HG02678 (cell line): ENCODE results near the gene BDH2.

ENCODE experiments used
- ATAC-seq: cut with Tn5 transposase; IDR thresholded peaks from one replicate; pipeline ENCODE4 v1.9.1; 2021; ENCODE audit warnings: mild to moderate bottlenecking, moderate library complexity; ENCODE audit not compliant: unreplicated experiment

The BDH2 gene

DNA sequence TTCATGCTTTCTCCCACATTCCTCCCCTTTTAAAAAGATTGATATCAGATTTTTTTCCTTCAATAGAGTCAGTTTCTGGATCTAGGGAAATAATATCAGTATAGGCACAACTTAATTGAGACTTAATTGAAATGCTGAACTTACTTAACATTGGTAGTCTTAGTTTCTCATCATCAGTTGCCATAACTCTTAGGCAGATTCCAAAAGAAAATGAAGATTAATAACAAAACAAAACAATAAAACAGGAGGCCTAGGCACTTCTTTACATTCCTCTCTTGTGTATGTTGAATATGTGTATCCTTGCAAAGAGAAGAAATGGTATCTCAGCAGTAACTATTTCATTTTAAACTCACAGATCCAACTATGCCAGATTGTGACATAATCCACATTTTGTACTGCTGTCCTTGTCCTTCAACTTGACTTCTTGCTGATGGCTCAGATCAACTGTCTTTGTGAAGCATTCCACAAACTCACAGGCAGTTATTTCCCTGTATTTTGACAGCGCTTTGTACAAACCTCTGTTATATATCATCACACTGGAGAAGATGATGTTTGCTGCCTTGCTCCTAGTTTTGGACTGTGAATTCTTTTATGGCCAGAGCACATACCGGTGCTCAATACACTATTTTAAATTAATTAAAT, 14.0 kb downstream of the BDH2 start:
- no peak for ATAC-seq

GRCh38 chr4:103079621-103080020, 20.0 kb downstream of the BDH2 start:
- no peak for ATAC-seq

DNA sequence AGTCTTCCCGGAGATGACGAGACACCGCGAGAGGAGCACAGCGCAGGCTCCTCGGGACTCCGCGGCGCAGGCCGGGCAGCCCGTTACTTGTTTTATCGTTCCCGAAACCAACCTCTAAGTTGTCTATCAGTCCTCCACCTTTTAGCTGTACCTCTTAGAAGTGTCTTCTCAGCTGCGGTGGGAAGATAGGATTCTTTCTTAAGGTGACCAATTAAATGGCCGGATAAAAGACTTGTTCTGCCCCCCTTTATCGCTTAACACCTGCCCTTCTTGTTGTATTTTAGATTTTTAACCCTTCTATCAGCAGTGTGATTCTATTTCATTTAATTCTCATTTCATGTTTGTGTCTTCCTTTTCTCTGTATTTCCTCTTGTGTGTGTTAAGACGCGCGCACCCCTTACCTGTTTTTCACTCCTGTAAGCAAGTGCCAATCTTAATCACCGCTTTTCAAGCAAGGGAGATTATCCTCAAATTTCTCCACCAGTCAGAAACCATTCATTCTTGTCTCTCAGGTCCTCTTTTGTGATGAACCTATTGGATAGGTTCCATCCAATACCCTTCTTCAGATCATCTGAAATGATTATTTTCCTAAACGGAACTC, 22.8 kb downstream of the BDH2 start, which contains the start of gene SLC9B2:
Gene SLC9B2, minus strand, starts transcription at position 15 of the 601 bp plus-strand sequence. CDS start 9,211 bp downstream, outside the sequence.
- peak; percentile 57 for ATAC-seq

GRCh38 chr4:103075894-103076746, 23.5 kb downstream of the BDH2 start:
- ATAC-seq = peak; percentile 59

GRCh38 chr4:103075435-103075893, 24.2 kb downstream of the BDH2 start:
- no peak for ATAC-seq

- peak; percentile 31 for ATAC-seq
These were observed 24.7 kb downstream of the BDH2 start for GRCh38 chr4:103074744-103075434.

DNA sequence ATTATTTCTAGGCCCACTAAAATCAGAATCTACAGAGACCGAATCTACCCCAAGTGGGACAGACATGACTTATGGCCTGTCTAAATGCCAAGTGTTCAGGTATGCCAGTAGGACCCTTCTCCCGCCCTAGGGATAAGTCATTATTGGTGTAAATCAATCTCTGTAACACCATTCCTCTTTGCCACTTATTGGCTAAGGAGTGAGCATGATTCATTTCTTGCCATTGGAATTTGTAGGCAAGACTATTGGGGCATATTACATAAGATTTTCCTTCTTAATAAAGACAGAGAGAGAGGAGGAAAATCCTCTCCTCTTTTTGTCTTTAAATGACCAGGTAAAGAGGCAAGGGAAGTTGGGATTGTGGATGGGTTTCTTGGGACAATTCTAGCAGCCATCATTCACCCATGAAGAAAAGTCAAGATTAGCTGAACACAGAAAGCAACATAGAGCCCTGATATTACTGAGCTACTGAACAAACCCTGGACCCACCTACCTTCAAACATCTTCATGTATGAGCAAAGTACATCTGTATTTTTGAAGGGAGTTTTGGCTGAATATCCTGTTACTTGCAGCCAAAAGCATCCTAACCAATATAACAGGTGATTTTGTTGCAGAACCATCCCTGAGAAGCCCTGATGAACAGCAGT, 25.7 kb downstream of the BDH2 start:
- ATAC-seq = no peak

GRCh38 chr4:103067841-103068547, 31.6 kb downstream of the BDH2 start:
- ATAC-seq = no peak

DNA sequence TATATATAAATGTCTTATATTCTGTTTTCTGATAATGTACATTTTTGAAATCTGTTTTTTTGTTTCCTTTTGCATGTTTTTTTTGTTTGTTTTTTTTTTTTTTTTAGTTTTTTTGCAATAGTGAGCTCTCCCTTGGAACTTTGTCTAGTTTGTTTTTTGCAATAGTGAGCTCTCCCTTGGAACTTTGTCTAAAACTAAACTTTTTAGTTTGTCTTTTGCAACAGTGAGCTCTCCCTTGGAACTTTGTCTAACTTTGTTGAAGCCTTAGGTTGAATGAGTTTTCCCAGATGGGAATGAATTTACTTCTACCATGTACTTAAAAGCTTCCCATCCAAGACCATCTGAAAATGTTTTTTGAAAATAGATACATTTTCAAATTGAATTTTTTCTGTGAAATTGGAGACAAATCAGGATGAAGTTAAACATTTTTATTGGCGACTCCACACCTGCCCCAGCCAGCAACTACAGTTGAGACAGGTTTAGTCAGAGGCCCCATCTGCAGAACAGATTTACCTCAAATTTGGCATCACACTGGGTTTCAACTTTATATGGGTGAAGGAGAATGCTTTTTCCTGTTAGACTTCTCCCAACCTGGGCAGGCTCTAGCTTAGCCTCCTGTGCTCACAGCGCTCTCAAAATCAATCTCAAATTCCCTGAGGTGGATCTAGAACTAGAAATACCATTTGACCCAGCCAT, 39.0 kb downstream of the BDH2 start:
- ATAC-seq = no peak

- no peak for ATAC-seq
These were observed 45.6 kb downstream of the BDH2 start for GRCh38 chr4:103054030-103054429.

GRCh38 chr4:103052779-103053178, 46.9 kb downstream of the BDH2 start:
- no peak for ATAC-seq

GRCh38 chr4:103052145-103052544, 47.5 kb downstream of the BDH2 start:
- ATAC-seq = no peak

DNA sequence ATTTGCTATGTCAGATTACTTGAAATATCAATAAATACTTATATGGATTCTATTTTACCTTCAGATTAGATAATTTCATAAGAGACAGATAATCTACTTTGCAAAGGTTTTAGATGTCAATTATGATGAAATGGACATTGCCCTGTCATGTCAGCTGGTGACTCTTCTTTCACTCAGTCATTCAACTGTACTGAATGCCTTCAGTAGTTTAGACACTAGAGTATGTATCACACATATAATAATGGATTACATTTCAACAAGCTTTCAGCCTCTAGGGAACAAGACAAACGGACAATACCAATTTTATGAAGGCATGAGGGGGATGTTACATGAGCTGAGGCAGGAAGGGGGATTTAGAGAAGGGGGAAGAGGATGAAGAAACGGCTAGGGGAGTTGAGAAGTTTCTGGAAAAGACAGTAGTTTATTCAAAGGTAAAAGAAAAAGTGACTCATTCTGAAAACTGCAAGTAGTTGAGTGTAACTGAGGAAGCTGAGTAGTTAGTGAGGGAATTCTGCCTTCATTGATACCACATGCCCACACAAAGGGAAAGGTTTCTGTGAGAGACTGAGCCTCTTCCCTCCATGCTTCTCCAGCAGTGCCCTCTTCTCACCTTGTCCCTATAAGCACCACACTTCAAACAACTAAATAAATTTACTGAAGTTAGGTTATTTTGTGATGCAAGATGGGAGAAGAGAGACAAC, 48.7 kb downstream of the BDH2 start:
- no peak for ATAC-seq

DNA sequence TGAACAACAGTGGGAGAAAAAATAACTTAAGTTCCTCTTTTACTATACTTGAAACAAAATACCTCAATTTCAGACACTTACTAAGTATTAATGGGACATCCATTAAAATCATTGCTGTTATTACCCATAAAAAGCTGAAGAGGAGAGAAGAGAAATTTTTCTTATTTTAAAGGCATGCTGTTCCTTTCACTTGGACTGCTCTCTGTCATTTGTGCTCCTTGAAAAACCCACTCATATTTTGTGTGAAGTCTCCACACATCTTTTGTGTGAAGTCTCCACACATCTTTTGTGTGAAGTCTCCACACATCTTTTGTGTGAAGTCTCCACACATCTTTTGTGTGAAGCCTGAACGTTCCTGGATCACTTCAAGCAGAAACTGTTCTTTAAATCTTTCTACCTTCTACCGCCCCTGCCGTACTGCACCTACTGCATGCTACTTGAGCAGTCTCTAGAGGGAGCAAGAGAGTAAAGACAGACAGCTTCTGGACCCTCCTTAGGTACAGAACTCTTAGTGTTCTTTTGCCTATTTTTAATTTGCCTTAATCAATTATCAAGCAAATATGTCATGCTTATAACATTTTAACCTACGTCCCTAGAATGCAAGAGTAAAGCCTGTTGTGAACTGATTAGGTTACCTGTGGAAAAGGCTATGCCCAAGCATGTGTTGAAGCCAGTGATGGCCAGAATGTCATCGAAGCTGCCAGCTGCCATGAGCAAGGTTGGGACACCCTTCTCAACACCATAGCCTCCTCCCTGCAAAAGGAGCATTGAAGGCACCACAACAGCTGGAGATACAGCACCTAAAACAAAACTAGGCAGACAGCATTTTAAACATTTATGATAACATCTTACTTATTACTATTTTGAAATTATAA, 53.0 kb downstream of the BDH2 start:
- peak; percentile 96 for ATAC-seq

DNA sequence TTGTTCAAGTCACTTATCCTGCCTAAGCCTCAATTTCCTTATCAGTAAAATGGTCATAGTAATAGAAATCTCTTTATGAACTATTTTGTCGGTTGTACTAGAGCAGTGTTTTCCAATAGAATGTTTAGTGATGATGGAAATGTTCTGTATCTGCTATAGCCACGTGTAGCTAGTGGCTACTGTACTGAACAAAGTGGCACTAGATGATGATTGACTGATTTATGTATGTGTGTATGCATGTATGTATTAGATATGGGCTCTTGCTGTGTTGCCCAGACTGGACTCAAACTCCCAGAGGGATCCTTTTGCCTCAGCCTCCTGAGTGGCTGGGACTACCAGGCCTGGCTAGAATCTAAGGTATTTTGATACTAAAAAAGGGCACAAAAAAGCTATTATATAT, 55.5 kb downstream of the BDH2 start:
- ATAC-seq = no peak

GRCh38 chr4:103036169-103036568, 63.5 kb downstream of the BDH2 start:
- no peak for ATAC-seq

- ATAC-seq = no peak
These were observed 67.1 kb downstream of the BDH2 start for GRCh38 chr4:103032574-103032973.

DNA sequence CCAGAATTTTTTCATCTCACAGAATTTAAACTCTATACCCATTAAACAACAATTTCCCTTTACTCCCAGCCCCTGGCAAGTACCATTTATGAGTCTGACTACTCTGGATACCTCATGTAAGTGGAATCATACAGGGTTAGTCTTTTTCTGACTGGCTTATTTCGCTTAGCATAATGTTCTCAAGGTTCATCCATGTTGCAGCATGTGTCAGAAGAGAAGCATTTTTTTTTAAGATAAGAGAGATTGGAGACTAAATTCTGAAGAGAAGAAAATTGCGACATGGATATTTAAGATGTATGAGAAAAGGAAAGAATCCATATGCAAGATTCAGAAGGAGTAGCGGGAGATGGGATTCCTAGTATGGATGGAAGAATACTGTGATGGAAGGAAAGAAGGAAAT, 68.8 kb downstream of the BDH2 start:
- no peak for ATAC-seq
